Activated CD8-positive, alpha-beta memory T cell treated with anti-CD3 and anti-CD28 coated beads for 1 hour (primary cell): ENCODE data around the gene STRIP2.
"Not testable (repeated sequence)": the region's sequence is repeated elsewhere in the genome, so short reads cannot be mapped to it uniquely, and the experiment has no call there.

Source experiments
- DNase-seq, 2 donors: peaks; one replicate each; pipeline ENCODE4 v3.0.0-alpha.2; 2020; ENCODE audit warnings: low read depth in 1 of 2; ENCODE audit errors: extremely low read depth in 1 of 2

The STRIP2 gene

DNA sequence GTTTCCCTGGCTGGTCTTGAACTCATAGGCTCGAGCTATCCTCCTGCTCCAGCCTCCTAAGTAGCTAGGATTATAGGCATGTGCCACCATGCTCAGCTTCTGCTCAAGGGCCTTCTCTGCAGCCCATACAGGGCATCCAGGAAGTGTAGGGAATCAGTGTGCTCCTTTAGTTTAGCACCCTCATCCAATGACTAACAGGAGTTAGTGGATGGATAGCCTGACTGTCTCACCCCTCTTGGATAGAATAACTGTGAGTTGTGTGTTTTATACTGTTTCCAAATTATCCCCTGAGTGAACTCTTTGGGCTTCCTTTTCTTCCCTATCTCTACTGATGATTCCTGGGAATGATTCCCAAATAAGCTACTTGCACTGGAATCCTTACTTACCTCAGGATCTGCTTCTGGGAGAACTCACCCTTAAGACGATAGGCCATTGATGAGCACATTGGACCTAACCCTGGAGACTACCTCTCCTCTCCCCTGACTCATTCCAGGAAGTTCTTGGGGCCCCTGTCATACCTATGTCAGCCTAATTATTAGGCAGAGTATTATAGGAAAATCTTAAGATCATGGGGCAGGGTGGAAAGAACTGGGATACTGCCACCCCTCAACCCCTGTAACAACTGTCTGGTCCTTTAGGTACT is 18.5 kb downstream of the STRIP2 start:
- DNase-seq: no peak

DNA sequence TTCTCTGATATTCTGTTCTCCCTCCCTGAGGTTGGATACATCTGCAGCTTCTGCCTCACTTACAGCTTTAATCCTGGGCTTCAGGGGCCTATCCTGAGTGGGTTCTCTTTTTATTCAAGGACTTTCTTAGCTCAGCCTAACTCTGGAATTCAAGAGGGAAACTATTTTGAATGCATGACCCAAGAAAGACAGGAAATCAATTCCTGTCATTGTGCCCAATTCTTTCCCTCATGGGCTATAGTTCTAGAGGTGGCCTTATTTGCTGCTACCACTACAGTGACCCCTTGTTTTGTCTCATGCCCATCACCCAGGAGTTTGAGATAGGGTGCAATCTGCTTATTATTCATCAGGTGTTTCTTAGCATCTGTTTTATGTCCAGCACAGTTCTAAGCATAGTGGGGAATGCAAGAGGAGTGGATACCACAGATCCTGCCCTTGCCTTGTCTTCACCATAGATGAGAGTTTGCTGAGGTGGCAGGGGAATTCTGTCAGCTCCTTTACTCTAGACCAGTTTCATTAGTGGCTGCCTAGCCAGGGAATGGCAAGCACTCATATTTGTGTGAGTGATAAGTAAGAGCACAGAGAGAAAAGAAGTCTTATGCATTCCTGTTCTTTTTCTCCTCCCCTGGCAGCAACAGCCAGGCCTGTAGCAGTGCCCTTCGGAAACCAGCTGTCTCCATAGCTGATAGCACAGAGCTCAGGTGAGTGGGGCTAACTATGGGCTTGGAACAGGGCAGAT is 19.4 kb downstream of the STRIP2 start:
- no peak for DNase-seq

DNA sequence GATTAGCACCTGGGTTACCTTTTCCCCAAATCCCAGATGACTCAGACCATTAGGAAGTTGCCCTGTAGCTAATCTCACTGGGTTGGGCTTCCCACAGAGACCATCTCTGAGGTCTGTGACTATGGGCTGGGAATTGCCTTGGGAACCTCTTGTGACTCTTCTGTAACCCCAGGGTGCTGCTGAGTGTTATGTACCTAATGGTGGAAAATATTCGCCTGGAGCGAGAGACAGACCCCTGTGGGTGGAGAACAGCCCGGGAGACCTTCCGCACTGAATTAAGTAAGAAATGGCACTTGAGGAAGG is 20.0 kb downstream of the STRIP2 start:
- DNase-seq: no peak

GRCh38 chr7:129456421-129456820 is 22.2 kb downstream of the STRIP2 start:
- no peak for DNase-seq

DNA sequence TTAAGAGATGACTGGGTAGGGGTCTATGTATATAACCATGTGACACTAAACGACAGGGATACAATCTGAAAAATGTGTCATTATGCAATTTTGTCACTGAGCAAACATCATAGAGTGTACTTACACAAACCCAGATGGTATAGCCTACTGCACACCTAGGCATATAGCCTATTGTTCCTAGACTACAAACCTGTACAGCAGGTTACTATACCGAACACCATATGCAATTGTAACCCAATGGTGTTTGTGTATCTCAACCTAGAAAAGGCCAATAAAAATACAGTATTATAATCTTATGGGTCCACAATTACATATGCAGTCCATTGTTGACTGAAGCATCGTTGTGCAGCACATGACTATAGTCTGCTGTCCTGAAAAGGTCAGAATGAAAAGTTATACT is 22.9 kb downstream of the STRIP2 start:
- DNase-seq: no peak

GRCh38 chr7:129458171-129458570 is 23.9 kb downstream of the STRIP2 start:
- DNase-seq: no peak

- no peak for DNase-seq
These were observed 27.6 kb downstream of the STRIP2 start for GRCh38 chr7:129461809-129462208.

DNA sequence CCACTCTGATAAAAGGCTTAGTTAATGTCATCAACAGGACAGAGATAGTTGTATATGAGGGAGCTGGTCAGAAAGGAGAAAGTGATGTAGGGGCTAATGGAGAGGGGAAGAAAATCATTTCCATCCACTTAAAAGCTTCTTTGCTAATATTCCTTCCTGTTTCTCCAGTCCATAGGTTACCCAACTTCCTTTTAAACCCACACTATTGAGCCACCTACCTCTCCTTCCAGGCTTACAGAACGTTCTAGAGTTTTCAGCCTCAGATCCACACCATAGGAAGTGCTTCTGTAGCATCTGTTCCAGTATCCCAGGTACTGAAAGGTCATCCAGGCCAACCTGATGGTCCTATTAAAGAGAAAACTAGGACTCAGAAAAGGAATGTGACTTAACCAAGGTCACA is 28.2 kb downstream of the STRIP2 start:
- DNase-seq: no peak

- no peak for DNase-seq
These were observed 30.0 kb downstream of the STRIP2 start for GRCh38 chr7:129464194-129464593.

GRCh38 chr7:129465080-129465479 is 30.8 kb downstream of the STRIP2 start:
- no peak for DNase-seq

GRCh38 chr7:129466796-129467195 is 32.6 kb downstream of the STRIP2 start:
- DNase-seq: no peak

DNA sequence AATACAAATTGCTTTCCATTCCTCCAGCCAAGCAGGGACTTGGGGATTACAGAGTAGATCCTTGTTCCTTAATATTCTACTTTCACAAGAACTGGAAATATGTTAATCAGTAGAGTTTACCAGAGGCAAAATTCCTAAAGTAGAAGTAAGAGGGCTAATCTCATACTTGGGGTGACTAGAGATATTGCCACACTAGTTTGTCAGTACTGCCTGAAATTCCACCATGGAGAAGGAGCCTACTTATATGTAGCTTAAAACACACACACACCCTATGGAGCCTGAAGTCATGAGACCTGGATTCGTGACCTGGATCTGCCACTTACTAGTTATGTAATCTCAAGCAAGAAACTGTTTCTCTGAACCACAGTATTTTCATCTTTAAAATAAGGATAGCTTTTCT is 33.9 kb downstream of the STRIP2 start:
- no peak for DNase-seq

DNA sequence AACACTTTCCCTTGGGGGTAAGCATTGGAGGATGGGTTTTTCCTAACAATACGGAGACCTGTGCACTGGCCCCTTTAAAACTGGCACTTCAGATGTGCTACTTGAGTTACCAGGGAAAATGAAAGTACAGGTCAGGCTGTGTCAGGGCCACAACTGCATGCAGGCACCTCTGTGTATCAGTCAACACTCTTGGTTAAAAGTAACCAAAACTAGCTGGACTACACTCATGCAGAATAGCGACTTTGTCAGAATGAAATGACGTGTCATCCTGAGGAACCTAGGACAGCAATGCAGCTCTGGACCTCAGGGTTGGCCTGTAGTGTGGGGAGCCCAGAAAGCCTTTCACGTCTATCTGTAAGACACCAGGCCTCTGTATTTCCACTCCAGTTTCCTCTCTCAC is 34.3 kb downstream of the STRIP2 start:
- no peak for DNase-seq

DNA sequence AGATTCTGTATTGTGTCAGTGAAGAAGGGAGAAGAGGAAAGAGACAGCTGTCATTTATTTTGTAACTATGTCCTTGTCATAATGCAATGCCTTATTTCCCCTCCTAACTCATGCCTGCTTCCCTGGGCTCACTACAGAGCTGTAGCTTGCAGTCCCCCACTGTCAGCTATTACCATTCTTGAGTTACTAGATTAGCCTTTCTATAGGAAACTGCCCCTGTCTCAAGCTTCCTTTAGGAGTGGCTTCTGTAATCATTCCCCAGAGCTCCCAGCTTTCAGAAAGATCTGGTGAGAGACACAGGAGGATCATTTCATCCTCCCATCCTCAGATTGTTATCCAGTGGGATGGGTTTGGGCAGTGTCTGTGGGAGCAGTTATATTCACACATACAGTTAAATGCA is 35.7 kb downstream of the STRIP2 start:
- no peak for DNase-seq

DNA sequence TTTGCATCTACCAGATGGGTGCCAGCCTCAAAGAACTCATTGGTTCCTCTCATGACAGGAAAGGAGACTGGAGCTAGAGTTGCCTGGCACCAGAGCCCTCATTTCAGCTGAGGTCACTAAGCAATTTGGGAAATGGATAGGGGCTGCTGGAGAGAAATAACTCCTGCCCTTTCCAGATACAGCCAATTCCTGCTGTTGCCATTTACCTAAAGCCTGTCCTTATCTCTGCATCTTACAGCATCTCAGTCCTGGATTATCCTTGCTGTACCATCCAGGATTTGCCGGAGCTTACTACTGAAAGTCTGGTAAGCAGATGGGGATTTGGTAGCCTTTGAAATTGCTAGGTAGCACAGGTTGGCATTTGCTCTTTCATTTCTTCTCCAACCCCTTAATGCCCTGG is 36.2 kb downstream of the STRIP2 start:
- DNase-seq: no peak

- DNase-seq: no peak
These were observed 37.2 kb downstream of the STRIP2 start for GRCh38 chr7:129471402-129471827.

- DNase-seq: not testable (repeated sequence)
These were observed 41.7 kb downstream of the STRIP2 start for GRCh38 chr7:129475931-129476330.

DNA sequence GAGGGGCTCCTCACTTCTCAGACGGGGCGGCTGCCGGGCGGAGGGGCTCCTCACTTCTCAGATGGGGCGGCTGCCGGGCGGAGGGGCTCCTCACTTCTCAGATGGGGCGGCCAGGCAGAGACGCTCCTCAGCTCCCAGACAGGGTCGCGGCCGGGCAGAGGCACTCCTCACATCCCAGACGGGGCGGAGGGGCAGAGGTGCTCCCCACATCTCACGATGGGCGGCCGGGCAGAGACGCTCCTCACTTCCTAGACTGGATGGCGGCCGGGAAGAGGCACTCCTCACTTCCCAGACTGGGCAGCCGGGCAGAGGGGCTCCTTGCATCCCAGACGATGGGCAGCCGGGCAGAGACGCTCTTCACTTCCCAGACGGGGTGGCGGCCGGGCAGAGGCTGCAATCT is 42.2 kb downstream of the STRIP2 start:
- DNase-seq: not testable (repeated sequence)

GRCh38 chr7:129479831-129480230 is 45.6 kb downstream of the STRIP2 start:
- DNase-seq: no peak

DNA sequence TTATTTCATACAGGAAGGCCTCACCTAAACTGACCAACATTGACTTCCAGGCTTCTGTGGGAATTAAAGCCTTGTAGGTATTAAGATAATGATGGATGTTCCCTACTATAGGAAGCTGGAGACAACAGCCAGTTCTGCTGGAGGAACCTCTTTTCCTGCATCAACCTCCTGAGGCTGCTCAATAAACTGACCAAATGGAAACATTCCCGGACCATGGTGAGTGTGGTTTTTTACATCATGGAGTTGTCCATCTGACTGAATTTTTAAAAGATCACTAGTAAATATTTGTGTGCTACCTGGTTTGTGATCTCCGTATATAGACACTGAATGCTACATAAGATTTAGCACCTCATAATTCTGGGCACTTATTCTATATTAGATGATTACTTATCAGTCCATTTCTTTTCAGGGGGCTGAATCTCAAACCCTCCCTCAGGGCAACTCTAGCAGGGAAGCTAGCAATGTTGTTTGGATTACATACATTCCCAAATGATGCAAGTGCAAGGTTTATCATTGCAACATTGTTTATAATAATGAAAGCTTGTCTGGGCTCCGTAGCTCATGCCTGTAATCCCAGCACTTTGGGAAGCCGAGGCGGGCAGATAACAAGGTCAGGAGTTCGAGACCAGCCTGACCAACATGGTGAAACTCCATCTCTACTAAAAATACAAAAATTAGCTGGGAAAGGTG is 46.6 kb downstream of the STRIP2 start:
- DNase-seq: no peak

- DNase-seq: not testable (repeated sequence)
These were observed 47.1 kb downstream of the STRIP2 start for GRCh38 chr7:129481376-129481775.

GRCh38 chr7:129482781-129483180 is 48.5 kb downstream of the STRIP2 start:
- DNase-seq: no peak
